PC-3 (cell line): ENCODE results near the gene LIN7A. TPM values are rescaled to one million over a fixed set of nuclear protein-coding genes. Genes with fewer than 3 reads are reported as not detected.

Experiments
- ATAC-seq: fragments of 200-7000 bp; cut with Tn5 transposase; 2 replicates; pipeline ENCODE4 v1.9.1; 2020; ENCODE audit warnings: mild to moderate bottlenecking, moderate library complexity
- BruUV-seq: library from RNA; stranded (reverse); fragments of 400-500 nt; replicated peaks from 2 replicates; lab custom pipeline; 2021; lab: Mats Ljungman, UMichigan
- CTCF ChIA-PET: fragments of 300-600 bp; sonication (Branson Sonifier 250); formaldehyde crosslinking; loops from one replicate; lab custom pipeline; 2022; ENCODE audit warnings: antibody characterized with exemption; lab: Charles Lee
- POLR2A ChIA-PET: fragments of 300-600 bp; sonication (Branson Sonifier 250); formaldehyde crosslinking; loops from one replicate; lab custom pipeline; 2022; ENCODE audit warnings: antibody characterized with exemption; ENCODE audit not compliant: unreplicated experiment; lab: Charles Lee
- DNase-seq: peaks from one replicate; pipeline ENCODE4 v3.0.0-alpha.2; 2015
- H2AFZ ChIP-seq: fragments of 300-600 bp; sonication (generic); 2 replicates; pipeline ENCODE4 v1.6.0; 2016; ENCODE audit warnings: antibody characterized with exemption, low read length
- H3F3A ChIP-seq: fragments of 300-600 bp; sonication (generic); one replicate; pipeline ENCODE4 v1.6.0; 2017; ENCODE audit warnings: antibody characterized with exemption, low read length, control low read depth, mild to moderate bottlenecking; ENCODE audit not compliant: unreplicated experiment
- H3K27ac ChIP-seq: fragments of 300-600 bp; sonication (generic); 2 replicates; pipeline ENCODE4 v1.5.1; 2016; ENCODE audit warnings: mild to moderate bottlenecking, low read length
- H3K27me3 ChIP-seq: fragments of 300-600 bp; sonication (generic); 2 replicates; pipeline ENCODE4 v1.6.1; 2016; ENCODE audit warnings: low read length, mixed read lengths
- H3K36me3 ChIP-seq: fragments of 300-600 bp; sonication (generic); 2 replicates; pipeline ENCODE4 v1.6.1; 2016; ENCODE audit warnings: low read depth, mixed run types, low read length, mixed read lengths
- H3K4me1 ChIP-seq: fragments of 300-600 bp; sonication (generic); 2 replicates; pipeline ENCODE4 v1.5.1; 2016; ENCODE audit warnings: low read length; ENCODE audit not compliant: insufficient read depth
- H3K4me2 ChIP-seq: fragments of 300-600 bp; sonication (generic); 2 replicates; pipeline ENCODE4 v1.6.0; 2016; ENCODE audit warnings: low read length
- H3K4me3 ChIP-seq: fragments of 300-600 bp; sonication (generic); 2 replicates; pipeline ENCODE4 v1.5.1; 2016; ENCODE audit warnings: mild to moderate bottlenecking, low read length, mixed read lengths
- H3K79me2 ChIP-seq: fragments of 300-600 bp; sonication (generic); 2 replicates; pipeline ENCODE4 v1.6.1; 2017; ENCODE audit warnings: low read length, mixed read lengths
- H3K9ac ChIP-seq: fragments of 300-600 bp; sonication (generic); 2 replicates; pipeline ENCODE4 v1.6.0; 2016; ENCODE audit warnings: mild to moderate bottlenecking, low read length
- H3K9me2 ChIP-seq: fragments of 300-600 bp; sonication (generic); replicated peaks from 2 replicates; pipeline ENCODE4 v1.6.1; 2016; ENCODE audit warnings: mixed run types, low read length, mixed read lengths
- H3K9me3 ChIP-seq: fragments of 300-600 bp; sonication (generic); 2 replicates; pipeline ENCODE4 v1.6.1; 2016; ENCODE audit warnings: low read length, mixed read lengths
- H4K20me1 ChIP-seq: fragments of 300-600 bp; sonication (generic); 2 replicates; pipeline ENCODE4 v1.6.1; 2016; ENCODE audit warnings: low read length, mixed read lengths
- EZH2 ChIP-seq: fragments of 300-600 bp; sonication (generic); IDR thresholded peaks from one replicate; pipeline ENCODE4 v1.6.1; 2017; ENCODE audit warnings: antibody characterized with exemption, mild to moderate bottlenecking, low read length; ENCODE audit not compliant: unreplicated experiment
- EZH2phosphoT487 ChIP-seq: fragments of 300-600 bp; sonication (generic); IDR thresholded peaks from 2 replicates; pipeline ENCODE4 v1.6.1; 2018; ENCODE audit warnings: mild to moderate bottlenecking, antibody characterized with exemption, low read length, borderline replicate concordance
- intact Hi-C: fragments of 100-400 bp; cut with micrococcal nuclease; formaldehyde crosslinking; loops from 2 replicates; pipeline ENCODE4 v1.9.0; 2023
- total RNA-seq: library from RNA; depleted of rRNA; stranded (reverse); fragments of >200 nt; gene quantifications from 2 replicates; pipeline ENCODE4 v1.2.3, GENCODE V29; 2014
- TF ChIP-seq, protein P1 (sequence below): fragments of 300-600 bp; sonication (generic); conservative IDR thresholded peaks from 2 replicates; pipeline ENCODE4 v1.5.1; 2017; ENCODE audit warnings: antibody characterized with exemption, low read depth, mild to moderate bottlenecking, low read length

The LIN7A gene
- total RNA-seq, 1 experiment from 2014 or later, result not detected

DNA sequence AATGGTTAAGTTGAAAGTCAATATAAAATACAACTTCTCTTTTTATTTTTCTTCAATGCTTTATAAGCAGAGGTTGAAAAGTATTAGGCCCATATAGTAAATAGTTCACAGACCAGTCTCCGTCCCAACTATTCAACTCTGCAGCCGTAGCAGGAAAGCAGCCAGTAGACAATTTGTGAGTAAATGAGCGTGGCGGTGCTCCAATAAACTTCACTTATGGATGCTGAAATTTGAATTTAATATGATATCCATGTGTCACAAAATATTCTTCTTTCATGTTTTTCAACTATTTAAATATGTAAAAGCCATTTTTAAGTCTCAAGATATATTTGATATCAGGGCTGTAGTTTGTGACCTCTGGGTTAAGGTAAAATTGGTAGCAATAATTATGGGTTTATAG, 17.7 kb downstream of the LIN7A start:
- TF ChIP-seq EZH2phosphoT487 (no peak), EZH2 (no peak)
- TF ChIP-seq, protein P1, sequence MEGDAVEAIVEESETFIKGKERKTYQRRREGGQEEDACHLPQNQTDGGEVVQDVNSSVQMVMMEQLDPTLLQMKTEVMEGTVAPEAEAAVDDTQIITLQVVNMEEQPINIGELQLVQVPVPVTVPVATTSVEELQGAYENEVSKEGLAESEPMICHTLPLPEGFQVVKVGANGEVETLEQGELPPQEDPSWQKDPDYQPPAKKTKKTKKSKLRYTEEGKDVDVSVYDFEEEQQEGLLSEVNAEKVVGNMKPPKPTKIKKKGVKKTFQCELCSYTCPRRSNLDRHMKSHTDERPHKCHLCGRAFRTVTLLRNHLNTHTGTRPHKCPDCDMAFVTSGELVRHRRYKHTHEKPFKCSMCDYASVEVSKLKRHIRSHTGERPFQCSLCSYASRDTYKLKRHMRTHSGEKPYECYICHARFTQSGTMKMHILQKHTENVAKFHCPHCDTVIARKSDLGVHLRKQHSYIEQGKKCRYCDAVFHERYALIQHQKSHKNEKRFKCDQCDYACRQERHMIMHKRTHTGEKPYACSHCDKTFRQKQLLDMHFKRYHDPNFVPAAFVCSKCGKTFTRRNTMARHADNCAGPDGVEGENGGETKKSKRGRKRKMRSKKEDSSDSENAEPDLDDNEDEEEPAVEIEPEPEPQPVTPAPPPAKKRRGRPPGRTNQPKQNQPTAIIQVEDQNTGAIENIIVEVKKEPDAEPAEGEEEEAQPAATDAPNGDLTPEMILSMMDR, result no peak
- Histone ChIP-seq H3K4me1 (no peaks in the 10 kb centered on the region), H3K36me3 (no peaks in the 10 kb centered on the region), H4K20me1 (no peaks in the 10 kb centered on the region), H3K4me2 (no peak overlapping the region), H3F3A (no peaks in the 10 kb centered on the region), H3K27me3 (no peaks in the 10 kb centered on the region), H3K9me2 (no peaks in the 10 kb centered on the region), H3K9ac (no peak overlapping the region), H3K4me3 (no peak overlapping the region), H2AFZ (no peak overlapping the region), H3K79me2 (no peaks in the 10 kb centered on the region), H3K9me3 (no peaks in the 10 kb centered on the region), H3K27ac (no peak overlapping the region)
- DNase-seq (no peak), ATAC-seq (no peak)
- POLR2A ChIA-PET, result no interaction called here
- CTCF ChIA-PET, result no interaction called here
- intact Hi-C loops, result no loop called here
- BruUV-seq, result no TSS peak

- ATAC-seq, result no peak
- Histone ChIP-seq H3K36me3 (no peaks in the 10 kb centered on the region), H3K9me3 (no peaks in the 10 kb centered on the region), H3K4me1 (no peaks in the 10 kb centered on the region), H3K4me3 (no peak overlapping the region), H3K9ac (no peak overlapping the region), H3K27me3 (no peaks in the 10 kb centered on the region), H3K9me2 (no peaks in the 10 kb centered on the region), H4K20me1 (no peaks in the 10 kb centered on the region), H2AFZ (no peak overlapping the region), H3F3A (no peaks in the 10 kb centered on the region), H3K4me2 (no peak overlapping the region), H3K79me2 (no peaks in the 10 kb centered on the region), H3K27ac (no peak overlapping the region)
- no TSS peak for BruUV-seq
- TF ChIP-seq EZH2phosphoT487 (no peak), EZH2 (no peak)
- TF ChIP-seq, protein P1, result no peak
- ChIA-PET CTCF (no interaction called here), POLR2A (no interaction called here)
- no peak for DNase-seq
- intact Hi-C loops, result no loop called here
Measured at GRCh38 chr12:80917651-80918050, 20.1 kb downstream of the LIN7A start.

GRCh38 chr12:80912901-80913770, 24.6 kb downstream of the LIN7A start:
- BruUV-seq, result no TSS peak
- Histone ChIP-seq H3K4me2 (no peak overlapping the region), H3K36me3 (no peaks in the 10 kb centered on the region), H3K4me3 (no peak overlapping the region), H3K4me1 (no peaks in the 10 kb centered on the region), H3K79me2 (no peaks in the 10 kb centered on the region), H3K9me2 (no peaks in the 10 kb centered on the region), H4K20me1 (no peaks in the 10 kb centered on the region), H3K9me3 (no peaks in the 10 kb centered on the region), H3F3A (no peaks in the 10 kb centered on the region), H2AFZ (no peak overlapping the region), H3K27me3 (no peaks in the 10 kb centered on the region), H3K9ac (no peak overlapping the region), H3K27ac (no peak overlapping the region)
- ChIA-PET POLR2A (no interaction called here), CTCF (no interaction called here)
- TF ChIP-seq EZH2phosphoT487 (no peak), EZH2 (no peak)
- TF ChIP-seq, protein P1, result no peak
- ATAC-seq (no peak), DNase-seq (no peak)
- intact Hi-C loops, result no loop called here
